Measurements from ENCODE around the gene LCP2. TPM values are rescaled to one million over a fixed set of nuclear protein-coding genes. Genes with fewer than 3 reads are reported as not detected.
A peak's percentile ranks its signal among the peaks of the same experiment; 100 is the strongest.

LCP2 gene
- total and polyA plus RNA-seq, 2 of the 8 experiments (the other 6 are each of a cell fraction or from before 2014, with no cell fraction given), result 0.26 to 0.33 TPM

DNA sequence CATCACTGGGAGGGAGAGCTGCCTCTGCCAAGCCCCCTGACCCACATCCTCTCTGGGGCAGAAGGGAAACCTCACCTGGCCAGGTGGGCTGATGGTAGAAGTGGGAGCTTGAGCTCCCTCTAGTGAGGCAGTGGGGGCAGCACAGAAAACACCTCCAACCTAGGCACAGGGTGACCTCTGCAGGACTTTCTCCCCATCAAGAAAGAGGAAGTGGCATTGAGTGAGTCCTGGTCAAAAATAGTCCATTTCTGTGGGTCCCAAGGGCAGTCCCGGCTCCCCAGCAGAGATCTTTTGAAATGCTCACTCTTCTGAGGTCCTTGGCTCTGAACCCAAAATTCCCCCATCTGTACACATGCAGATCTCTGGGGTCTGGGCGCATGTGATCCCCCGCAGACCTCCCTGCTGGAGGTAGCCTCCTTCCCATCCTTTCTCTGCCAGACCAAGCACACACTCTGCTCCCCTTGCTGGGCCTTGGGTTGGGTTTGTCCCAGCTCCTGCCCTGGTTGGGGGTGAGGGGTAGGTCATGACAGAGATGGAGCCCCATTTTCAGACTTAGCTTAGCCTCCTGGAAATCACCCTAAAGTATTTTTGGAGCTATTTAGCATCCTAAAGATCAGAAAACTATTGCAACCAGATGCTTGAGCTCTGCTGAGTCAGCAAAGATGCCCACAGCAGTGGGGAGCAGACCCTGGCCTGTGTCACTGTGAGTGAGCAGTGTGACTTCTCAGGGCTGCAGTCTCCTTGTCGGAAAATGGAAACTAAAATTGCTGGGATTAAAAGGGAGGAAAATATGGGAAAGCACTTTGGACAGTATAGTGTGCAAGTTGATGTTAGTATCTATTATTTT, 41.6 kb upstream of the LCP2 start (continued):
- TF ChIP-seq SIN3A (conservative IDR thresholded peaks at IDR 0.05 in 1 of 2, IDR thresholded peaks at IDR 0.05 in 1 of 2; ENCODE audit: low read depth in 1 of 2, low read length in 2 of 2) (no peak), TCF12 (IDR thresholded peaks at IDR 0.05; ENCODE audit: low read depth, low read length) (peak; percentile 41; the same call in 1 of the 2 replicates), RNF2 (IDR thresholded peaks at IDR 0.05; ENCODE audit: borderline replicate concordance, low read depth, low read length, missing control alignments, poor library complexity, severe bottlenecking) (no peak), RAD21 (IDR thresholded peaks at IDR 0.05 in 1 of 2, conservative IDR thresholded peaks at IDR 0.05 in 1 of 2; ENCODE audit: low read depth in 2 of 2, low read length in 2 of 2) (peak; percentile 89 to 91)
- TF ChIP-seq, protein P1, sequence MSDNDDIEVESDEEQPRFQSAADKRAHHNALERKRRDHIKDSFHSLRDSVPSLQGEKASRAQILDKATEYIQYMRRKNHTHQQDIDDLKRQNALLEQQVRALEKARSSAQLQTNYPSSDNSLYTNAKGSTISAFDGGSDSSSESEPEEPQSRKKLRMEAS (IDR thresholded peaks at IDR 0.05), result no peak
- TF ChIP-seq, protein P2, sequence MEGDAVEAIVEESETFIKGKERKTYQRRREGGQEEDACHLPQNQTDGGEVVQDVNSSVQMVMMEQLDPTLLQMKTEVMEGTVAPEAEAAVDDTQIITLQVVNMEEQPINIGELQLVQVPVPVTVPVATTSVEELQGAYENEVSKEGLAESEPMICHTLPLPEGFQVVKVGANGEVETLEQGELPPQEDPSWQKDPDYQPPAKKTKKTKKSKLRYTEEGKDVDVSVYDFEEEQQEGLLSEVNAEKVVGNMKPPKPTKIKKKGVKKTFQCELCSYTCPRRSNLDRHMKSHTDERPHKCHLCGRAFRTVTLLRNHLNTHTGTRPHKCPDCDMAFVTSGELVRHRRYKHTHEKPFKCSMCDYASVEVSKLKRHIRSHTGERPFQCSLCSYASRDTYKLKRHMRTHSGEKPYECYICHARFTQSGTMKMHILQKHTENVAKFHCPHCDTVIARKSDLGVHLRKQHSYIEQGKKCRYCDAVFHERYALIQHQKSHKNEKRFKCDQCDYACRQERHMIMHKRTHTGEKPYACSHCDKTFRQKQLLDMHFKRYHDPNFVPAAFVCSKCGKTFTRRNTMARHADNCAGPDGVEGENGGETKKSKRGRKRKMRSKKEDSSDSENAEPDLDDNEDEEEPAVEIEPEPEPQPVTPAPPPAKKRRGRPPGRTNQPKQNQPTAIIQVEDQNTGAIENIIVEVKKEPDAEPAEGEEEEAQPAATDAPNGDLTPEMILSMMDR (IDR thresholded peaks at IDR 0.05; ENCODE audit: control extremely low read depth in 1 of 3, insufficient read depth in 1 of 3, low read depth in 1 of 3, low read length in 3 of 3), result peak; percentile 91 to 99 (median 92)

Data from H1 (cell line).